K562 (cell line): ENCODE data around the gene FLII. TPM values are rescaled to one million over a fixed set of nuclear protein-coding genes. Genes with fewer than 3 reads are reported as not detected.
A peak's percentile ranks its signal among the peaks of the same experiment; 100 is the strongest.

ENCODE experiments used
- ATAC-seq: fragments of 200-7000 bp; cut with Tn5 transposase; 3 replicates; pipeline ENCODE4 v1.9.1; 2020; ENCODE audit warnings: moderate library complexity
- BruUV-seq: library from RNA; stranded (reverse); fragments of 400-500 nt; replicated peaks from 2 replicates; lab custom pipeline; 2021; lab: Mats Ljungman, UMichigan
- CTCF ChIA-PET: fragments of 300-600 bp; formaldehyde crosslinking; extraction: SDS; loops from one replicate; lab custom pipeline; 2021; ENCODE audit warnings: low intra/inter-chr PET ratio; lab: Yijun Ruan, JAX
- POLR2A ChIA-PET: fragments of 300-600, 350-650 bp; sonication (Branson Sonifier 250); formaldehyde crosslinking; extraction: SDS; loops from one replicate; lab custom pipeline; 2021; ENCODE audit warnings: antibody characterized with exemption, inconsistent platforms; lab: Yijun Ruan, JAX
- DNase-seq, 4 experiments: peaks; one replicate each; pipeline versions ENCODE4 v3.0.0 to v3.0.0-alpha.2; 2011 to 2018; ENCODE audit warnings: low spot score in 3 of 4, mixed read lengths in 3 of 4; ENCODE audit errors: extremely low read depth in 1 of 4
- FAIRE-seq: peaks from 2 replicates; lab custom pipeline; 2011; peaks lifted over from hg19 to GRCh38; lab: Jason Lieb, UNC
- H2AFZ ChIP-seq: 2 replicates; pipeline ENCODE4 v1.6.0; 2011; ENCODE audit warnings: low read depth, low read length, control low read depth, inconsistent platforms
- H3K27ac ChIP-seq: fragments of 200-600 bp; 3 replicates; pipeline ENCODE4 v1.8.0; 2011; ENCODE audit warnings: low read depth, mild to moderate bottlenecking, control low read depth, inconsistent platforms, low read length, moderate library complexity, mixed read lengths; ENCODE audit errors: extremely low read depth
- H3K27me3 ChIP-seq, 2 experiments: fragments of 300-600 bp in 1 of 2; 2 replicates in 1 of 2; 3 replicates in 1 of 2; pipeline versions ENCODE4 v1.6.0 to v1.8.0; 2011; ENCODE audit warnings: inconsistent platforms in 2 of 2, low read length in 2 of 2, mild to moderate bottlenecking in 1 of 2, mixed read lengths in 1 of 2, moderate library complexity in 1 of 2; ENCODE audit not compliant: control insufficient read depth in 2 of 2, insufficient read depth in 2 of 2
- H3K36me3 ChIP-seq: fragments of 300-600 bp; 3 replicates; pipeline ENCODE4 v1.8.0; 2011; ENCODE audit warnings: mild to moderate bottlenecking, low read length, inconsistent platforms; ENCODE audit not compliant: control insufficient read depth, insufficient read depth
- H3K4me1 ChIP-seq, 2 experiments: fragments of 200-600 bp in 1 of 2; replicated peaks in 1 of 2; 2 replicates in 1 of 2; 3 replicates in 1 of 2; pipeline versions ENCODE4 v1.5.1 to v1.8.0; 2011; ENCODE audit warnings: inconsistent platforms in 2 of 2, low read length in 2 of 2, mild to moderate bottlenecking in 1 of 2, mixed read lengths in 1 of 2, moderate library complexity in 1 of 2; ENCODE audit not compliant: control insufficient read depth in 2 of 2, insufficient read depth in 2 of 2
- H3K4me2 ChIP-seq: 2 replicates; pipeline ENCODE4 v1.6.1; 2011; ENCODE audit warnings: low read length, control low read depth, inconsistent platforms, mixed read lengths; ENCODE audit not compliant: insufficient read depth
- H3K4me3 ChIP-seq: fragments of 200-600 bp; sonication (generic), shearing (Covaris generic); 2 replicates; pipeline ENCODE4 v1.5.1; 2016; ENCODE audit warnings: control low read depth, inconsistent platforms
- H3K79me2 ChIP-seq: fragments of 200-600 bp; 3 replicates; pipeline ENCODE4 v1.8.0; 2011; ENCODE audit warnings: low read length, inconsistent platforms; ENCODE audit not compliant: control insufficient read depth, insufficient read depth
- H3K9ac ChIP-seq, 2 experiments: 2 replicates each; pipeline versions ENCODE4 v1.6.0 to v1.6.1; 2011; ENCODE audit warnings: low read depth in 2 of 2, low read length in 2 of 2, control low read depth in 1 of 2, inconsistent platforms in 1 of 2, mild to moderate bottlenecking in 1 of 2, mixed read lengths in 1 of 2; ENCODE audit not compliant: insufficient read depth in 1 of 2
- H3K9me1 ChIP-seq: one replicate; pipeline ENCODE4 v1.6.0; 2011; ENCODE audit warnings: inconsistent platforms, mild to moderate bottlenecking, low read length, moderate library complexity; ENCODE audit not compliant: control insufficient read depth, insufficient read depth
- H3K9me3 ChIP-seq: replicated peaks from 2 replicates; pipeline ENCODE4 v1.5.1; 2011; ENCODE audit warnings: low read depth, low read length, inconsistent platforms; ENCODE audit not compliant: control insufficient read depth, insufficient read depth
- H4K20me1 ChIP-seq: replicated peaks from 2 replicates; pipeline ENCODE4 v1.6.1; 2011; ENCODE audit warnings: low read length, inconsistent platforms, mixed read lengths; ENCODE audit not compliant: control insufficient read depth, insufficient read depth
- ARHGAP35 ChIP-seq: fragments of 450-650 bp; IDR thresholded peaks from 2 replicates; pipeline ENCODE4 v1.6.1; 2018; ENCODE audit not compliant: partially characterized antibody
- BHLHE40 ChIP-seq: IDR thresholded peaks from 2 replicates; pipeline ENCODE4 v1.6.1; 2011; ENCODE audit warnings: low read length, improper control_type of control experiment
- CREB1 ChIP-seq, 2 experiments: sonication (generic) in 1 of 2; formaldehyde crosslinking in 1 of 2; IDR thresholded peaks; 2 replicates each; pipeline versions ENCODE4 v1.6.1 to v1.8.0; 2012 to 2022; ENCODE audit warnings: inconsistent platforms in 1 of 2, mild to moderate bottlenecking in 1 of 2, missing genetic modification reagents in 1 of 2, moderate library complexity in 1 of 2
- FOXA3 ChIP-seq, 2 experiments: fragments of 450-650 bp in 1 of 2; sonication (generic) in 1 of 2; formaldehyde crosslinking; IDR thresholded peaks in 1 of 2; conservative IDR thresholded peaks in 1 of 2; 2 replicates each; pipeline versions ENCODE4 v1.4.0 to v1.8.0; 2020 to 2022; ENCODE audit warnings: mild to moderate bottlenecking in 2 of 2, missing genetic modification reagents in 1 of 2
- MEF2D ChIP-seq: conservative IDR thresholded peaks from 2 replicates; pipeline ENCODE4 v1.6.1; 2016; ENCODE audit warnings: low read depth, missing genetic modification characterization, missing compliant biosample characterization
- MEIS2 ChIP-seq: fragments of 450-650 bp; IDR thresholded peaks from 2 replicates; pipeline ENCODE4 v1.6.1; 2014; ENCODE audit warnings: mild to moderate bottlenecking; ENCODE audit not compliant: partially characterized antibody
- NELFE ChIP-seq: IDR thresholded peaks from 2 replicates; pipeline ENCODE4 v1.6.1; 2011; ENCODE audit warnings: mild to moderate bottlenecking; ENCODE audit not compliant: insufficient read depth, insufficient read length
- PHF8 ChIP-seq: fragments of 200-600 bp; sonication (generic); IDR thresholded peaks from 2 replicates; pipeline ENCODE4 v1.6.1; 2012; ENCODE audit warnings: mixed run types, mild to moderate bottlenecking, inconsistent platforms, low read length, moderate library complexity, borderline replicate concordance
- POLR2G ChIP-seq: fragments of 200-400 bp; formaldehyde crosslinking; IDR thresholded peaks from 2 replicates; pipeline ENCODE4 v1.6.1; 2017; ENCODE audit warnings: low read depth, mild to moderate bottlenecking, antibody characterized with exemption, low read length, moderate library complexity
- SRF ChIP-seq, 2 experiments: fragments of 250-450, 450-650 bp in 1 of 2; sonication (Bioruptor Pico) in 1 of 2; sonication (generic) in 1 of 2; formaldehyde crosslinking; IDR thresholded peaks; 2 replicates each; pipeline versions ENCODE4 v1.5.0 to v1.5.1; 2020 to 2022; ENCODE audit warnings: mild to moderate bottlenecking in 1 of 2, missing genetic modification reagents in 1 of 2
- THAP12 ChIP-seq: fragments of 250-450 bp; sonication (Bioruptor Pico); IDR thresholded peaks from 2 replicates; pipeline ENCODE4 v1.9.0; 2021; ENCODE audit warnings: mild to moderate bottlenecking, inconsistent platforms
- ZNF263 ChIP-seq: sonication (generic); formaldehyde crosslinking; IDR thresholded peaks from 2 replicates; pipeline ENCODE4 v1.8.0; 2022; ENCODE audit warnings: mild to moderate bottlenecking, missing genetic modification reagents, borderline replicate concordance
- ZNF512 ChIP-seq: IDR thresholded peaks from 2 replicates; pipeline ENCODE4 v1.6.1; 2016; ENCODE audit warnings: missing genetic modification characterization, missing compliant biosample characterization
- WGBS: fragments of 100-300 bp; shearing (Covaris generic); methylation state at CpG from one replicate; pipeline ENCODE4 v1.1.6; 2016; ENCODE audit warnings: low coverage, mixed read lengths; ENCODE audit not compliant: insufficient coverage; ENCODE audit errors: missing lambda C conversion rate; 5-methylcytosine and 5-hydroxymethylcytosine counted together
- in situ Hi-C: fragments of 300-500 bp; cut with MboI; formaldehyde crosslinking; loops from 4 replicates; pipeline ENCODE4 v1.15.0; 2018; ENCODE audit warnings: inconsistent platforms, mixed read lengths
- intact Hi-C: fragments of 100-400 bp; cut with micrococcal nuclease; formaldehyde crosslinking; loops from 2 replicates; pipeline ENCODE4 v1.14.2; 2022
- polyA plus RNA-seq, 8 experiments: library from polyadenylated mRNA; depleted of rRNA in 4 of 8; stranded (reverse) in 5 of 8; unstranded in 3 of 8; fragments of >200 nt; fragmentation: Nextera tagmentation in 2 of 8; fragmentation: Illumina TruSeq in 1 of 8; extraction: Ambion mirVana in 2 of 8; extraction: Trizol in 1 of 8; gene quantifications; 2 replicates each; pipeline versions ENCODE4 v1.2.1 to v1.2.3, GENCODE V29; 2011 to 2014; ENCODE audit warnings: inconsistent platforms in 1 of 8, missing spikeins in 1 of 8
- total RNA-seq, 7 experiments: library from RNA; depleted of rRNA in 6 of 7; stranded (reverse); fragments of >200 nt in 6 of 7; fragmentation: Illumina TruSeq in 2 of 7; extraction: Trizol in 2 of 7; gene quantifications; 2 replicates each; pipeline versions ENCODE4 v1.2.1 to v1.2.3, GENCODE V29; 2011 to 2021; ENCODE audit warnings: low replicate concordance in 1 of 7

FLII gene
- total and polyA plus RNA-seq, 9 of the 15 experiments (the other 6 are each of a cell fraction or from before 2014, with no cell fraction given) = 11.7 to 126 (median 82.5) TPM

GRCh38 chr17:18260332-18261145 lies 2.0 kb upstream of the FLII start, which contains the start of gene MIEF2:
TSS of gene MIEF2 (plus strand) at chr17:18260662. CDS start at chr17:18262721, 2,059 bp downstream.
- intact Hi-C loops = no loop called here
- DNase-seq = peak; percentile 88 to 95 (median 90)
- FAIRE-seq = peak; percentile 96
- in situ Hi-C loops = no loop called here
- peak within 1 kb of the TSS; percentile 66 for H3K27ac ChIP-seq
- no peaks in the 10 kb centered on the region for H3K9me1 ChIP-seq
- H3K9ac ChIP-seq = peak within 1 kb of the TSS; percentile 72 to 96
- H3K27me3 ChIP-seq = no peaks in the 10 kb centered on the region
- CTCF ChIA-PET = no interaction called here
- peak within 1 kb of the TSS; percentile 91 for H3K4me2 ChIP-seq
- ATAC-seq = peak; percentile 93
- peak within 1 kb of the TSS; percentile 95 for H2AFZ ChIP-seq
- H3K79me2 ChIP-seq = peaks cover 23% of the 10 kb centered on the region
- no peaks in the 10 kb centered on the region for H4K20me1 ChIP-seq
- WGBS = under 1% methylated on average over 26 of the region's 72 CpGs
- H3K9me3 ChIP-seq = no peaks in the 10 kb centered on the region
- peaks cover 18 to 68% of the 10 kb centered on the region in 2 experiments; a peak in 4 of 5 replicates for H3K4me1 ChIP-seq
- H3K36me3 ChIP-seq = peaks cover 17% of the 10 kb centered on the region; the same call in 2 of the 3 replicates
- peak within 1 kb of the TSS; percentile 62 for H3K4me3 ChIP-seq
- POLR2A ChIA-PET = interaction anchor here (0.6 to 2.6 kb wide), 2 partner anchors 10 to 52 kb away, joined by 4 to 9 read pairs; no protein-coding TSS in a partner anchor
- BruUV-seq = TSS peak; percentile 55
- no peak for TF ChIP-seq MEF2D
- TF ChIP-seq MEIS2 = peak; percentile 5
- no peak for TF ChIP-seq NELFE
- TF ChIP-seq BHLHE40 = peak; percentile 22; the same call in 1 of the 2 replicates
- no peak for TF ChIP-seq ARHGAP35
- TF ChIP-seq ZNF512 (tag) = no peak
- TF ChIP-seq CREB1 (IDR thresholded peaks at IDR 0.05) = peak; percentile 47; the same call in 1 of the 2 replicates
- peak; percentile 67; the same call in 1 of the 2 replicates for TF ChIP-seq CREB1 (CRISPR knock-in tag; IDR thresholded peaks at IDR 0.05)
- no peak; the same call in 1 of the 2 replicates for TF ChIP-seq ZNF263 (CRISPR knock-in tag)
- no peak for TF ChIP-seq FOXA3 (CRISPR knock-in tag; conservative IDR thresholded peaks at IDR 0.05 in 1 of 2, IDR thresholded peaks at IDR 0.05 in 1 of 2)
- TF ChIP-seq SRF (CRISPR knock-in tag; IDR thresholded peaks at IDR 0.05) = no peak
- no peak for TF ChIP-seq THAP12
- peak; percentile 63 for TF ChIP-seq PHF8
- peak; percentile 76 for TF ChIP-seq POLR2G
